Heart left ventricle (tissue), 16 donors: ENCODE measurements around the gene NR2C2AP. TPM values are rescaled to one million over a fixed set of nuclear protein-coding genes. Genes with fewer than 3 reads are reported as not detected.

ENCODE experiments used
- ATAC-seq, 4 donors: fragments of 200-7000 bp; cut with Tn5 transposase; one replicate each; pipeline ENCODE4 v1.9.1; 2020 to 2022; ENCODE audit warnings: moderate library complexity in 4 of 4, mild to moderate bottlenecking in 3 of 4, moderate number of reproducible peaks in 1 of 4
- DNase-seq, 5 donors: peaks; one replicate each; pipeline ENCODE4 v3.0.0-alpha.2; 2020
- H3K27ac ChIP-seq, 12 donors: fragments of 200-600 bp; sonication (generic) in 4 of 12; one replicate each; pipeline versions ENCODE4 v1.5.0 to v1.8.0; 2016 to 2022; ENCODE audit warnings: mild to moderate bottlenecking in 2 of 12
- H3K27me3 ChIP-seq, 9 donors: fragments of 200-600 bp; sonication (generic) in 2 of 9; one replicate each; pipeline versions ENCODE4 v1.5.1 to v1.8.0; 2016 to 2022; ENCODE audit warnings: mild to moderate bottlenecking in 3 of 9
- H3K36me3 ChIP-seq, 9 donors: fragments of 200-600 bp; sonication (generic) in 2 of 9; one replicate each; pipeline versions ENCODE4 v1.5.0 to v1.8.0; 2018 to 2022; ENCODE audit warnings: mild to moderate bottlenecking in 2 of 9
- H3K4me1 ChIP-seq, 12 donors: fragments of 200-600 bp; sonication (generic) in 4 of 12; one replicate each; pipeline versions ENCODE4 v1.5.0 to v1.8.0; 2016 to 2022; ENCODE audit warnings: mild to moderate bottlenecking in 3 of 12
- H3K4me3 ChIP-seq, 12 donors: fragments of 200-600 bp; sonication (generic) in 4 of 12; one replicate each; pipeline versions ENCODE4 v1.5.0 to v1.8.0; 2017 to 2022; ENCODE audit warnings: mild to moderate bottlenecking in 9 of 12, moderate library complexity in 4 of 12
- H3K9me3 ChIP-seq, 12 donors: fragments of 200-600 bp; sonication (generic) in 4 of 12; one replicate each; pipeline versions ENCODE4 v1.5.0 to v1.8.0; 2016 to 2022; ENCODE audit warnings: mild to moderate bottlenecking in 1 of 12
- POLR2A ChIP-seq, 2 donors: fragments of 450-650 bp; IDR thresholded peaks; one replicate each; pipeline ENCODE4 v1.6.1; 2017; ENCODE audit warnings: antibody characterized with exemption in 2 of 2, mild to moderate bottlenecking in 2 of 2, moderate library complexity in 2 of 2
- WGBS, 4 donors: extraction: QIAGEN DNeasy Blood & Tissue Kit in 2 of 4; methylation state at CpG; one replicate each; pipeline versions ENCODE4 v1.1.5 to v1.1.7; 2013 to 2018; 5-methylcytosine and 5-hydroxymethylcytosine counted together
- intact Hi-C, 10 donors: fragments of 100-400 bp; cut with DNase I; formaldehyde crosslinking; loops; one replicate each; pipeline versions ENCODE4 v1.11.1 to v1.14.2; 2022
- long read RNA-seq, 3 donors: library from polyadenylated mRNA; unstranded; transcript quantifications; one replicate each; pipeline ENCODE4 v2.0.0, GENCODE V29; 2020 to 2021
- polyA plus RNA-seq, 2 donors: library from polyadenylated mRNA; stranded (reverse); fragments of 200-250 nt; gene quantifications; one replicate each; pipeline ENCODE4 v1.2.3, GENCODE V29; 2013
- total RNA-seq, 9 donors: library from RNA; depleted of rRNA in 2 of 9; stranded (reverse); fragments of >200 nt in 2 of 9; fragmentation: NEBNext Ultra II Directional in 3 of 9; extraction: Animal tissue kit (Norgen Biotek cat#: 25700) in 3 of 9; gene quantifications; one replicate each; pipeline versions ENCODE4 v1.1.0 to v1.2.4, GENCODE V29; 2016 to 2023
- TF ChIP-seq, protein P1 (sequence below), 12 donors: fragments of 200-600 bp; sonication (generic) in 4 of 12; IDR thresholded peaks; one replicate each; pipeline versions ENCODE4 v1.5.0 to v1.8.0; 2018 to 2022; ENCODE audit warnings: antibody characterized with exemption in 12 of 12, mild to moderate bottlenecking in 5 of 12
- donor health status: ischemic (EF 13 %, LVEDD 7.1; RV severe dilation, severe dysfunction).
- donor health status: healthy with polysubstance abuse.
- donor health status: DM: no; HTN: yes; CAD: no.
- donor health status: DM: no; HTN: no; CAD: no.
- donor health status: ischemic (EF 25% LVEDD 6.9; RV normal size, moderate dysfunction).
- donor health status: ischemic (EF 25% LVEDD 5.7; RV mildly dilated, moderate dysfunction).
- donor health status: healthy.
- donor health status: DM: yes; HTN: yes; CAD: no.
- donor health status: ischemic (EF 35%, LVEDD 5.7; RV mildly dilated, moderate dysfunction).
- donor health status: nonischemic (EF 11% LVEDD 7.7; RV severe dilation, severe dysfunction).
- donor health status: DM: yes; HTN: yes; CAD: no.
- donor health status: PGD.
- donor health status: ischemic (EF 29% LVEDD 5.4; RV normal size, mild dysfunction).
- donor health status: nonischemic (EF 23%, LVEDD 6.1; RV moderate dilation, normal function).

Gene NR2C2AP, protein sequence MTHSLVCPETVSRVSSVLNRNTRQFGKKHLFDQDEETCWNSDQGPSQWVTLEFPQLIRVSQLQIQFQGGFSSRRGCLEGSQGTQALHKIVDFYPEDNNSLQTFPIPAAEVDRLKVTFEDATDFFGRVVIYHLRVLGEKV
- total RNA-seq (10 to 100 TPM in 2 of 9 donors, 1 to 10 TPM in 7; 2.6 to 13.1 (median 5.7) TPM), polyA plus RNA-seq (10 to 100 TPM in 1 of 2 donors, 1 to 10 TPM in 1; 6.7 to 26.2 TPM)
- long read RNA-seq, donor 1, partial matches to known transcripts, result 0 of 3 reads
- long read RNA-seq, donor 1, other reads (novel, unspliced or antisense), result 3 of 3 reads
- long read RNA-seq, donor 2, transcript NR2C2AP-201 (5 exons, 1,293 nt), result major isoform, 6 of 17 reads
- long read RNA-seq, donor 2, partial matches to known transcripts, result 0 of 17 reads
- long read RNA-seq, donor 2, other reads (novel, unspliced or antisense), result 6 of 17 reads
- long read RNA-seq, donor 3, partial matches to known transcripts, result 0 of 4 reads
- long read RNA-seq, donor 3, other reads (novel, unspliced or antisense), result 1 of 4 reads

DNA sequence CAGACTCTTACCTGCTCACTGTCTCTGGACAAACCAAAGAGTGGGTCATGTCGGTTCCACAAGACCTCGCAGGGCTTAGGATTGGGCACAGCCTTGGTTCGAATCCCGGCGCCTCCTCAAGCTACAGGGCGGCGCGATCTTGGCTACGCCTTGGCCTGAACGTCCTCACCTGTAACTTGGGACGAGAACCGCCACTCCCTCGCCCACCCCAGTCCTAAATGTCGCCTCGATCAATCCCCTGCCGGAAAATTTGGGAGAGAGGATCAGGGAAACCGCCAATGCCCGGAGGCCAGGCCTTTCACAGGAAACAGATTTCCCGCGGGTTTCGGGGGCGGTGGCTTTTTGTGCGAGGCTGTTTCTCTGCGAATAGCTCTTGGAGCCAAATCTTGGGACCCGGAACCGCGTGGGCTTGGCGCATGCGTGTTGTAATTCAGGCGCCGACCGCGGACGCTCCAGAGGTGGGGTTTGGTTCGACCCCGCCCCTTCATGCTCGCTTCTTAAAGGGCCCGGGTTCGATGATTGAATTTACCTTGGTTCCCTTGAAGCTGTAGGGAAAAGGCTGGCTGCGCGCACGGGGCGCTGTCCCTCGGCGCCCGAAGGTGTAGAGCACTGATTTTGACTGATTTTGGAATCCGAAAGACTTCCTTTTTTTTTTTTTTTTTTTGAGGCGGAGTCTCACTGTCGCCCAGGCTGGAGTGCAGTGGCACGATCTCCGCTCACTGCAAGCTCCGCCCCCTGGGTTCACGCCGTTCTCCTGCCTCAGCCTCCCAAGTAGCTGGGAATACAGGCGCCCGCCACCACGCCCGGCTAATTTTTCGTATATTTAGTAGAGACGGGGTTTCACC, at the start of gene NR2C2AP:
TSS of gene NR2C2AP (minus strand) at position 403 of the 845 bp plus-strand sequence. CDS start at position 49, 354 bp downstream.
- peak within 1 kb of the TSS; percentile 11 to 88 (median 77) for H3K27ac ChIP-seq
- TF ChIP-seq, protein P1, sequence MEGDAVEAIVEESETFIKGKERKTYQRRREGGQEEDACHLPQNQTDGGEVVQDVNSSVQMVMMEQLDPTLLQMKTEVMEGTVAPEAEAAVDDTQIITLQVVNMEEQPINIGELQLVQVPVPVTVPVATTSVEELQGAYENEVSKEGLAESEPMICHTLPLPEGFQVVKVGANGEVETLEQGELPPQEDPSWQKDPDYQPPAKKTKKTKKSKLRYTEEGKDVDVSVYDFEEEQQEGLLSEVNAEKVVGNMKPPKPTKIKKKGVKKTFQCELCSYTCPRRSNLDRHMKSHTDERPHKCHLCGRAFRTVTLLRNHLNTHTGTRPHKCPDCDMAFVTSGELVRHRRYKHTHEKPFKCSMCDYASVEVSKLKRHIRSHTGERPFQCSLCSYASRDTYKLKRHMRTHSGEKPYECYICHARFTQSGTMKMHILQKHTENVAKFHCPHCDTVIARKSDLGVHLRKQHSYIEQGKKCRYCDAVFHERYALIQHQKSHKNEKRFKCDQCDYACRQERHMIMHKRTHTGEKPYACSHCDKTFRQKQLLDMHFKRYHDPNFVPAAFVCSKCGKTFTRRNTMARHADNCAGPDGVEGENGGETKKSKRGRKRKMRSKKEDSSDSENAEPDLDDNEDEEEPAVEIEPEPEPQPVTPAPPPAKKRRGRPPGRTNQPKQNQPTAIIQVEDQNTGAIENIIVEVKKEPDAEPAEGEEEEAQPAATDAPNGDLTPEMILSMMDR (IDR thresholded peaks at IDR 0.05), result no peak
- TF ChIP-seq POLR2A (IDR thresholded peaks at IDR 0.05), result peak in 1 of 2 donors; percentile 36
- WGBS, 4 donors, result 5 to 6% (median 6%) methylated on average over 55 to 60 of the region's 60 CpGs
- H3K36me3 ChIP-seq, result peaks cover 0 to 27% (median 16%) of the 10 kb centered on the region in 9 donors
- ATAC-seq, result peak; percentile 83 to 97 (median 94)
- H3K9me3 ChIP-seq, result no peaks in the 10 kb centered on the region
- peaks cover 0 to 6% (median 0%) of the 10 kb centered on the region in 9 donors for H3K27me3 ChIP-seq
- peak; percentile 91 to 96 (median 93) for DNase-seq
- H3K4me1 ChIP-seq, result peaks cover 0 to 13% (median 8%) of the 10 kb centered on the region in 12 donors
- intact Hi-C loops, result loop anchor here in 1 of 10 donors (10.0 kb wide), 1 partner anchor 122 kb away; the partner anchor contains the start of genes MAU2 and SUGP1
- H3K4me3 ChIP-seq, result peak within 1 kb of the TSS; percentile 12 to 80 (median 66)

DNA sequence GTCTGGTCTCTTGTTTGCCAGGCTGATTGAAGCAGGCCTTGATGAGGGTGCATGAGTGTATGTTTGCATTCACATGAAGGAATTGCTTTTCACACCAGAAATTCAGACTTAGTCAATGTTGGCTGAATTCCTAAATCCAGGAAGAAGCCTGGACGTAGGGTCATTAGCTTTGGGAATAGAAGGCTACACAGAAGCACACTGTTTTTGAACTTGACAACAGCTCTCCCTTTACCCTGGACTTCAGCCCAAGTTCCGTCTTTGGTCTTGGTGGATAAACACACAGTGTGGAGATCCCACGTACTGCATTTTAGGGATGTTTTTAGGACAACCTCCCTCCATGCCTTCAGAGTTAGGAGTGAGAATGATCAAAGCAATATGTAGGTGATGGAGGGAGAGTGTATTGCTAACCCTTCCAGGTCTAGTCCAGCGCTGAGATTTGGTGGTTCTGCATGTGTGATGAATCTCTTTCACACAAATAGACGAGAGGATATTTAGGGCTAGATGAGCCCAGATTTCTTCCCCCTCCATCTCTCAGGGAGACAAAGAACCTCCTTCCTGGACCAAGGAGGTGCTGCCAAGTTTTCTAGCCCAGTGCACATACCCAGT, 47.1 kb upstream of the NR2C2AP start:
- 43 to 53% (median 48%) methylated on average over 5 of the region's 5 CpGs for WGBS, 4 donors
- H3K9me3 ChIP-seq, result no peaks in the 10 kb centered on the region
- no peak for ATAC-seq
- H3K27me3 ChIP-seq, result peaks cover 0 to 49% (median 7%) of the 10 kb centered on the region in 9 donors
- H3K4me3 ChIP-seq, result no peak overlapping the region
- H3K4me1 ChIP-seq, result no peaks in the 10 kb centered on the region
- no peak overlapping the region for H3K27ac ChIP-seq
- intact Hi-C loops, result no loop called here
- TF ChIP-seq POLR2A (IDR thresholded peaks at IDR 0.05), result no peak
- TF ChIP-seq, protein P1 (IDR thresholded peaks at IDR 0.05), result no peak
- DNase-seq, result no peak
- no peaks in the 10 kb centered on the region for H3K36me3 ChIP-seq

DNA sequence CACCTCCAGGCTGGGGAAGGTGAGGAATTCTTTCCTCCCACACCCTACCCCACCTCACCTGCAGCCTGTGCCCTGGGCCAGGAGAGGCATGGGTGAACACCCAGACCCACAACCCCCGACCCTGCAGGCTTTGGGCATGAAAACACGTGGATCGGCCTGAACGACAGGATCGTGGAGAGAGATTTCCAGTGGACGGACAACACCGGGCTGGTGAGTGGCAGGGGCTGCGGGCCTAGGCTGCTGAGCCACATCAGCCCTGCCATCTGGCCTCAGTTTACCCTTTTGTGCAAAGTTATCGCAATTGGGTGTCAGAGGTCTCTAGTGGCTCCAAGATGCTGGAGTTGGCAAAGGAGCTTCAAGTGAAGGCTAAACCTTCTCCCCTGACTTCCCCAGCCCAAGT, 37.3 kb upstream of the NR2C2AP start:
- no peaks in the 10 kb centered on the region for H3K4me1 ChIP-seq
- intact Hi-C loops, result no loop called here
- DNase-seq, result no peak
- H3K4me3 ChIP-seq, result no peak overlapping the region
- no peaks in the 10 kb centered on the region for H3K36me3 ChIP-seq
- no peak overlapping the region for H3K27ac ChIP-seq
- no peak for ATAC-seq
- TF ChIP-seq, protein P1 (IDR thresholded peaks at IDR 0.05), result no peak
- TF ChIP-seq POLR2A (IDR thresholded peaks at IDR 0.05), result no peak
- H3K27me3 ChIP-seq, result peaks cover 0 to 15% (median 3%) of the 10 kb centered on the region in 9 donors
- WGBS, 4 donors, result 79 to 85% (median 82%) methylated on average over 9 of the region's 9 CpGs
- peaks cover 0 to 11% (median 2%) of the 10 kb centered on the region in 12 donors for H3K9me3 ChIP-seq
